Progenitor cell of endocrine pancreas (in vitro differentiated cells): ENCODE measurements around the gene SPARC. TPM values are rescaled to one million over a fixed set of nuclear protein-coding genes. Genes with fewer than 3 reads are reported as not detected.

Source experiments
- DNase-seq: peaks from one replicate; pipeline ENCODE4 v3.0.0; 2021; ENCODE audit warnings: low spot score; ENCODE audit not compliant: unreplicated experiment
- H3K27ac Mint-ChIP-seq: 2 replicates; pipeline ENCODE4 v1.8.0; 2021; ENCODE audit warnings: mild to moderate bottlenecking, moderate library complexity, mixed read lengths
- H3K27me3 Mint-ChIP-seq: 2 replicates; pipeline ENCODE4 v1.8.0; 2021; ENCODE audit warnings: mixed read lengths
- H3K36me3 Mint-ChIP-seq: 2 replicates; pipeline ENCODE4 v1.8.0; 2022; ENCODE audit warnings: mixed read lengths; ENCODE audit not compliant: insufficient read depth
- H3K4me1 Mint-ChIP-seq: 2 replicates; pipeline ENCODE4 v1.8.0; 2021; ENCODE audit warnings: low read depth, mixed read lengths
- H3K4me3 Mint-ChIP-seq: 2 replicates; pipeline ENCODE4 v1.8.0; 2021; ENCODE audit warnings: low read depth, mild to moderate bottlenecking, moderate library complexity, mixed read lengths
- H3K9me3 Mint-ChIP-seq: 2 replicates; pipeline ENCODE4 v1.8.0; 2021; ENCODE audit warnings: low read depth, mixed read lengths
- total RNA-seq: library from RNA; stranded (reverse); gene quantifications from 2 replicates; pipeline ENCODE4 v1.2.1, GENCODE V29; 2021
- TF ChIP-seq, protein P1 (sequence below): fragments of 200-600 bp; sonication (generic); IDR thresholded peaks from one replicate; pipeline ENCODE4 v1.5.0; 2021; ENCODE audit warnings: antibody characterized with exemption, mild to moderate bottlenecking; ENCODE audit not compliant: unreplicated experiment

The SPARC gene
- total RNA-seq, 1 donor from 2014 or later: 55.2 TPM

DNA sequence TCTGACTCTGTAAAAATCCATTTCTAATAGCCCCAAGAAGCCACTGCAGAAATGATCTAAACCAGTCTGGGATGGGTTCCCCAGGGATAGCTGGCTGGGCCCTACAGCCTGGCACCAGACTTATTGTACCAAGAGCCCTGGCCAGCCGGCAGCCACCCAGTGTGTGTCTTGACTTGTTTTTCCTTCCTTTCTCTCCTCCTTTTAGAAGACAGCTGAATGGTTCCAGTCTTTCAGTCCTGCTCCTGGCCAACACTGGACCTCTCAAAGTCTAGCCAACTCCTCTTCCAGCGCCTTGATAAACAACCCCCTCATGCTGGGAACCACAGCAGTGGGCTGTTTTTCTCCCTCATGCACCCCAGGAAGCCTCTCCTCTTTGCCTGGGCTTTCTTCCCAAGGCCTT is 37.6 kb upstream of the SPARC start:
- no peaks in the 10 kb centered on the region for H3K4me1 Mint-ChIP-seq
- no peak overlapping the region for H3K27ac Mint-ChIP-seq
- TF ChIP-seq, protein P1, sequence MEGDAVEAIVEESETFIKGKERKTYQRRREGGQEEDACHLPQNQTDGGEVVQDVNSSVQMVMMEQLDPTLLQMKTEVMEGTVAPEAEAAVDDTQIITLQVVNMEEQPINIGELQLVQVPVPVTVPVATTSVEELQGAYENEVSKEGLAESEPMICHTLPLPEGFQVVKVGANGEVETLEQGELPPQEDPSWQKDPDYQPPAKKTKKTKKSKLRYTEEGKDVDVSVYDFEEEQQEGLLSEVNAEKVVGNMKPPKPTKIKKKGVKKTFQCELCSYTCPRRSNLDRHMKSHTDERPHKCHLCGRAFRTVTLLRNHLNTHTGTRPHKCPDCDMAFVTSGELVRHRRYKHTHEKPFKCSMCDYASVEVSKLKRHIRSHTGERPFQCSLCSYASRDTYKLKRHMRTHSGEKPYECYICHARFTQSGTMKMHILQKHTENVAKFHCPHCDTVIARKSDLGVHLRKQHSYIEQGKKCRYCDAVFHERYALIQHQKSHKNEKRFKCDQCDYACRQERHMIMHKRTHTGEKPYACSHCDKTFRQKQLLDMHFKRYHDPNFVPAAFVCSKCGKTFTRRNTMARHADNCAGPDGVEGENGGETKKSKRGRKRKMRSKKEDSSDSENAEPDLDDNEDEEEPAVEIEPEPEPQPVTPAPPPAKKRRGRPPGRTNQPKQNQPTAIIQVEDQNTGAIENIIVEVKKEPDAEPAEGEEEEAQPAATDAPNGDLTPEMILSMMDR: no peak

DNA sequence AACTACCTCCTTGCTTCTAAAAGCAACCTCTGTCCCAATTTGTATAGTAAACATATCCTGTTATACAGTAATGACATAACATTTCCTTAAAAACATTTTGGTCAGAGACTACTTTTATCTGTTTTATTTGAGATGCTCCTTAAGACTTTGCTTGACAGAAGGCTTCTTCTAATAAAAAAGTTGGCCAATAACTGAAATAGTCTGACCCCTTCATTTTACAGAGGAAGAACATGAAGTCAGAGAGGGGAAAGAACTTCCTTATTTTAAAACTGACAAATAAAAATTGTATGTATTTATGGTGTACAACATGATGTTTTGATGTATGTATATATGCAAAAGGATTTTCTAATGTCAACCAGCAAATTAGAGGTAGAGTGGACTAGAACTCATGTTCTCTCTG is 35.8 kb upstream of the SPARC start:
- H3K4me1 Mint-ChIP-seq: no peaks in the 10 kb centered on the region
- TF ChIP-seq, protein P1: no peak

More for the DNA sequence above, 37.6 kb upstream of the SPARC start:
- peaks cover 3% of the 10 kb centered on the region for H3K27me3 Mint-ChIP-seq
- H3K36me3 Mint-ChIP-seq: peaks cover under 1% of the 10 kb centered on the region
- H3K4me3 Mint-ChIP-seq: no peak overlapping the region
- peaks cover 5% of the 10 kb centered on the region for H3K9me3 Mint-ChIP-seq
- no peak for DNase-seq

DNA sequence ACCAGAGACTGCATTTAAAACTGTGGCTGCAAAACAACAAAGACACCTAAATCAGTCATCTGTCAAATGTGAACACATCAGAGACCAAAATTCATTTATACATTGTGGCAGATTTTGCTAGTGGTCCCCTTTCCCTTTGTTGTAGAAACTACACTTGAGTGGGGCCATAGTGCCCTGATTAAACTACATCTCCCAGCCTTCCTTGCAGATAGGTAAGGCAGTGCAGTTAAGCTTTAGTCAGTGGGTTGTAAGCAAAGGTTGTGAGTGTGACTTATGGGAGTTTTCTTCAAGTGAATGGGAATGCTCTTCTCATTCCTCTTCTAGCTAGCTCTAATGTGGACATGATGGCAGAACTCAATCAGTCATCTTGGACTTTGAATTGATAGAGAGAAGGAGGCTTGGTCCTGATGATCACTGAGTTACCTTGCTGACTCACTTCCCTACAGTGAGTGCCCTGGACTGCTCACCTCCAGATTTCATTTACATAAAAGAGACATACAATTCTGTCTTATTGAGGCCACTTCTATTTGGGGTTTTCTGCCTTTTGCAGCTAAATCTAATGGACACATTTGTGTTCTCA is 35.2 kb upstream of the SPARC start:
- TF ChIP-seq, protein P1: no peak
- Mint-ChIP-seq H3K9me3 (no peaks in the 10 kb centered on the region), H3K27me3 (peaks cover 10% of the 10 kb centered on the region), H3K4me3 (no peak overlapping the region), H3K36me3 (no peaks in the 10 kb centered on the region), H3K27ac (no peak overlapping the region), H3K4me1 (no peaks in the 10 kb centered on the region)
- DNase-seq: no peak

More for the DNA sequence above, 35.8 kb upstream of the SPARC start:
- H3K9me3 Mint-ChIP-seq: no peaks in the 10 kb centered on the region
- H3K4me3 Mint-ChIP-seq: no peak overlapping the region
- H3K27me3 Mint-ChIP-seq: peaks cover 8% of the 10 kb centered on the region
- DNase-seq: no peak
- no peak overlapping the region for H3K27ac Mint-ChIP-seq
- H3K36me3 Mint-ChIP-seq: no peaks in the 10 kb centered on the region

DNA sequence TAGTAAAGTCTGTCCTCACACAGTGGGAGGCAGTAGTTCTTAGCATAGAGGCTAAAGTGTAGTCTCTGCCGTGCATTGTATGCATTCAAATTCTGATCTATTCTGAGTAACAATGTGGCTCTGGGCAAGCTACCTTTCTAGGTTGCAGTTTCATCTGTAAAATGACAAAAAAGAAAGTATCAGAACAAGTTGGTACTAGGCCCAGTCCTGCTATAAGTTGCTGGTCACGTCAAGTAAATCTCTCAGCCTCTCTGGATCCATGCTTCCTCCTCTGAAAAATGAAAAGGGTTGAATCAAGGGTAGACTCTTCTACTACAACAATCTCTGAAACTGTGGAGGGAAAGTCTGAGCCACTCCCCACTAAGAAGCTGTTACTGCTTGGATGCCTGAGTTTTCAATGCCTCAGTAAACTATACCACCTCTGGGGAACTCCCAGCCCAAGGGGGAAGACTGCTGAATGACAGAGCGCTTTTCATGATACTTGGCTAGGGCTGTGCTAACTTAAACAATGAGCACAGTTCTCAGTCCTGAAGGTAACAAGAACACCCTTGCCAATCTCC is 34.5 kb upstream of the SPARC start:
- TF ChIP-seq, protein P1: no peak
- Mint-ChIP-seq H3K4me3 (no peak overlapping the region), H3K27ac (no peak overlapping the region), H3K9me3 (no peaks in the 10 kb centered on the region), H3K27me3 (peaks cover 10% of the 10 kb centered on the region), H3K4me1 (no peaks in the 10 kb centered on the region), H3K36me3 (no peaks in the 10 kb centered on the region)
- no peak for DNase-seq

DNA sequence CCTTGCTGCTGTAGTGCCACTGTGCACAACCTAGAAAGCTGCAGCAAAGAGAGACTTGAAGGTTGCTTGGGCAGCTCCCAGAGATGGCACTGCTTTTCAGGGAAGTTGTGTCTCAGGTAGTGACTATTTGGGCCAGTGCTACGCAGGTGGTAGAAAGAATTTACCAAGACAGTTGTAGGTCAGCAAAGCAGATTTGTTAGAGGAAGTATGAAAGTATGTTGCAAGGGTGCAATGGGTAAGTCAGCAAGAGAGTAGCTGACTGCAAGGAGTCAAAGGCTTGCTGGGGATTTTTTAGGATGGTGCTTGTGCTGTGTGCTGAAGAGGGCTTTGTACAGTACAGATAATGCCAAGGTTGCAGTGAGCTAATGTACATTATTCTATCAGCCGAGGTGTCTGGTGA is 33.5 kb upstream of the SPARC start:
- Mint-ChIP-seq H3K27ac (no peak overlapping the region), H3K9me3 (no peaks in the 10 kb centered on the region), H3K27me3 (peaks cover 10% of the 10 kb centered on the region), H3K4me3 (no peak overlapping the region), H3K4me1 (no peaks in the 10 kb centered on the region), H3K36me3 (no peaks in the 10 kb centered on the region)
- no peak for DNase-seq
- TF ChIP-seq, protein P1: no peak
